NCI-H146 treated with DMSO at 0.1 percent for 48 hours (cell line): ENCODE results near the gene MRC2.
"Not testable (repeated sequence)": the region's sequence is repeated elsewhere in the genome, so short reads cannot be mapped to it uniquely, and the experiment has no call there.

Experiments
- DNase-seq: peaks from one replicate; lab custom pipeline; 2025; ENCODE audit not compliant: unreplicated experiment; lab: John Stamatoyannopoulos, UW

MRC2 gene

DNA sequence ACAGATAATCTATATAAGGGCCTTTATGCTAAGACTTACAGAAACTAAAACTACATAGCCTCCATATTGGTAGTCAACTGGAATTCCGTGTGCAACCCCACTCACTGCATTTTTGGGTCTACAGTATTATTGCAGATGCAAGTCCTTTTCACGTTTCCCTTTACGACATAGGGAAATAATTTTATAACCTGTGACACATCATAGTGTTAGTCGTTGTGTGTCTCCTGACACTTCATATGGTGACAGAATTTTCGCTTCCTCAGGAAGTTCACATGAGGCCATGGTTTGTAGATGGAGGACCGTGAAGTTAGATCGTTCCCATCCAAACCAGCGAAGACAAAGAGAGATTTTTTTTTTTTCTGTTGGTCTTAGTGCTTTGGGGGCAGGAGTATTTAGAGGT, 15.7 kb upstream of the MRC2 start:
- DNase-seq = no peak

DNA sequence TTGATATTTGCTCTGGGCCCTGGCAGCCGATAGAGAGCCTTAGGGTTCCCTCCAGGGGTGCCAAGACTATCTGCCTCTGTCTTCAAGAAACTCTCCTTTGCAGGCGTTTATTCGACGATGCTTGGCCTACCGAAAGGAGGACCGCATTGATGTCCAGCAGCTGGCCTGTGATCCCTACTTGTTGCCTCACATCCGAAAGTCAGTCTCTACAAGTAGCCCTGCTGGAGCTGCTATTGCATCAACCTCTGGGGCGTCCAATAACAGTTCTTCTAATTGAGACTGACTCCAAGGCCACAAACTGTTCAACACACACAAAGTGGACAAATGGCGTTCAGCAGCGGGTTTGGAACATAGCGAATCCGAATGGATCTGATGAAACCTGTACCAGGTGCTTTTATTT, 15.2 kb upstream of the MRC2 start:
- not testable (repeated sequence) for DNase-seq

DNA sequence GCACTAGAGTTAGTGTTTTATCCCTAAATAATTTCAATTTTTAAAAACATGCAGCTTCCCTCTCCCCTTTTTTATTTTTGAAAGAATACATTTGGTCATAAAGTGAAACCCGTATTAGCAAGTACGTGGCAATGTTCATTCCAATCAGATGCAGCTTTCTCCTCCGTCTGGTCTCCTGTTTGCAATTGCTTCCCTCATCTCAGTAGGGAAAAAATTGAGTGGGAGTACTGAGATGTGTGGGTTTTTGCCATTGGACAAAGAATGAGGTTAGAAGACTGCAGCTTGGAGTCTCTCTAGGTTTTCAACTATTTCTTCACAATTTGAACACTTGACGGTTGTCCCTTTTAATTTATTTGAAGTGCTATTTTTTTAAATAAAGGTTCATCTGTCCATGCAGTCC, 14.4 kb upstream of the MRC2 start:
- not testable (repeated sequence) for DNase-seq

DNA sequence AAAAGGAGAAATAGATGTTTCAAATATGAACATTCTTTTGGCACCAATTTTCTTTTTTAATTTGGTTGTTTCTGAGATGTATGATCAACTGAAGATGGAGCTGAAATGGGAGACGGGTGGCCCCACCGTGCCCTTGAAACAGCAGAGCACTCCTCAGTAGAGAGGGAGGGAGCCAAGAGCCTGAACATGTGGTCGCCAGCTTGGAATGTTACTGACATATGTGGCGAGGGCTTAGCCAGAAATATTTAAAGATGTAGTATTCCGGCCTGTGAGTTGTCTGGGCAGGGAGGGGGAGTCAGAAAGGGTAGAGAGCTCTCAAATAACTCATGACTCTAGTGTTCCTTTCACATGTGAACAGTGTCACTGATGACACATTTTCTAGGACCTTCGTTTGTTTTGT, 13.3 kb upstream of the MRC2 start:
- no peak for DNase-seq

DNA sequence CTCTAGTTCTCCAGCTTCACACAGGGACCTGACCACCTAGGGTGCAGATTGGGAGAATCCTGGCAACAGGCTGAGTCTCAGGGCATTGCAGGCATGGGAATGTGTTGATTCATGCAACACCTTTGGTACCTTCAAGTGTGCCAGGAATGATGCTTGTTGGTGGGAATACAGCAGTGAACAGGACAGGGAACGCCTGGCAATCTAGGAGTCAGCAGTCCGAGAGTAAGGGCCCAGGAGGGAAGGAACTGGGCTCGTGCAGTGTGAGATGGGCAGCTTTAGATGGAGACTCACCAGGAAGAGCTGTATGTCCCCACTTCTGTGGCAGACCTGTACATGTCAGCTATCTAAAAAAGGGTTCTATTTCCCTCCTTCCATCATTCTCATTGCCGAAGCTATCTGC, 12.0 kb upstream of the MRC2 start:
- DNase-seq = no peak

DNA sequence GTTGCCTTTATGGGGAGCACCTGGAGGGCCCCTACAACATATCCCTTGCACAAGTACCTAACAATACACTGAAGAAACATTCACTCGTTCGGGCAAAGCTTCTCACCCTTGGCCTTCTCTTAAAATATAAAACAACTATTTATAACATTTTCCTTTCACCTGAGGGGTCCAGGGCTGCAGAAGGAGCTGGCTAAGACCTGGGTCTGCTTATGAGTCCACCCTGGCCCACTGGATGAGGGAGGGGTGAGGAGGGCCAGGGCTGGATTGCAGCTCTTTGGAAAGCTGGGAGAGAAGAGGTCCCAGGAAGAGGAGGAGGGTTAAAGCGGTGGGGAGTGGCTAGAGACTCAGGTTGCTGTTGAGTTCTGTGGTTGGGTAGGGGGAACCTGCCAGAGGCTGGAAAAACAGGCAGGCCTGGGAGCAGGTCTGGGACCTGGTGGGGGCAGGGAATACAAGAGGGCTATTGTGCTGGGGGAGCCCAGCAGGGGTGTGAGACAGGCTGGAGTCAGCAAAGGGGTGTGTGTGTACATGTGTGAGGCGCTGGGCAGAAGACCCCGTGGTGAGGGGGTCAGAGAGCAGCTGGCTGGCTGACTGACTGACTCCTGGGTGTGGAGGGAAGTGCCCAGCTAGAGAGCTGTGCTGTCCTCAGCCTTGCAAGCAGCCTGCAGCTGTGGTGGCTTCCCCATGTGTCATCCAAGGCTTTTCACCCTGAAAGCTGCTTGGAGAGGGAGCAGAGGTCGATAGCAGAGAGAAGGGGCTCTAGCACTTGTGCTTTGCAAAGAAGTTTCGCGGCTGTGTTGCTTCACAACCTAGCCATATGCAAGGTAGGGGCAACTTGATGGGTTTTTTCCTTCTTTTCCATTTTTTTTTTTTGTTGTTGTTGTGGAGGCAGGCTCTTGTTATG, 10.2 kb upstream of the MRC2 start:
- no peak for DNase-seq

DNA sequence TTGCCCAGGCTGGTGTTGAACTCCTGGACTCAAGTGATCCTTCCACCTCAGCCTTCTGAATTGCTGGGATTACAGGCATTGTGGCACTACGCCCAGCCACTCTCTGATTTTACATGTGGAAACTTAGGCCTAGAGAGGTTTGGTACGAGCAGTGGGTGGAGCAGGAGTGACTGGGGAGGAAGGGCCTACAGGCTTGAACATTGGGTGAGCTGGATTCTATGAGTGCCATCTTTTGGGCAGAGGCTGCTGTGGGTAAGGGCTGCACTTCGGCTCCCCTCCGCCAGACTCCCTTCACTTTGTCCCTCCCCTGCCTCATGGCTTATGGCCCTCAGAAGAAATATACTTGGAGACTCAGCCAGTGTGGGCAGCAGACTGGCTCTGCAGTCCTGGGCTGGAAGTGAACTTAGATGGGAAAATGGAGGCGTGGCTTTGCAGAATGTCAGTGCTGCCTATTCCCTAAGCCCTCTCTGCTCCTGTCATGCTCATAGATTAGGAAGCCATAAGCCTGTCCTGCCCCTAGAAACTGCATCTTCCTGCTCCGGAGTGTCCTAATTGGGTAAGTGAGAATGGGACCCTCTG, 9.5 kb upstream of the MRC2 start:
- DNase-seq = no peak

DNA sequence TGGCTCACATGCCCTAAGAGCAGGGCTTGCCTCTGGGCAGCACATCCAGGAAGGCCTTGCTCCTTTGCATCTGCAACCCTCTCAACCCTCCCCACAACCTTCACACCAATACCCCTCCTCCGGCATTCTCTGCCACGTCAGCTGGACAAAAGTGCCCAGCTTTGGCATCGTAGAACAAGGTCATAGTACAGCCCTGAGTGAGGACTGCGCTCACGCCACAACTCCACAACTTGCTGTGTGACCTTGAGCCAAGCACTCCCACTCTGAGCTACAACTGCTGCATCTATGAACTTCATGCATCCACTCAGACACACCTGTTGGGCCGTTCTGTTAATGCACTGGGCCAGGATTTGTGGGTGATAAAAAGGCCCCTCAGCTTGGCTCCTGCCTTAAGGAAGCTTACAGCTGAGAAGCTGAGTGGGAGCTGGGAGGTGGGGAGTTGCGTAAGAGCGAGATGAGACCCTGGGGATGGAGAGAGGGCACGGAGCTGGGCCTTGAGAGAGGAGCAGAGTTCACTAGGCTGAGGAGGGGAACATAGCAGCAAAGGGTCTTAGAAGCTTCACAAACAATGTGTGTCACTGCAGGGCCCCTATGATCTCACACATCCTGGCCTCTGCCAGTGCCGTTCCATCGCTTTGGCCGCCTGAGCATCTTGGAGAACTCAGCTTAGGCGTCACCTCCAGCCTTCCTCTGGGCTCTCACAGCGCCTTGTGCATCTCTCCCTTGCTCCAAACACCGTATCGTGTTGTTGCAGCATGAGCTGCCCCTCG, 8.6 kb upstream of the MRC2 start:
- DNase-seq = no peak

DNA sequence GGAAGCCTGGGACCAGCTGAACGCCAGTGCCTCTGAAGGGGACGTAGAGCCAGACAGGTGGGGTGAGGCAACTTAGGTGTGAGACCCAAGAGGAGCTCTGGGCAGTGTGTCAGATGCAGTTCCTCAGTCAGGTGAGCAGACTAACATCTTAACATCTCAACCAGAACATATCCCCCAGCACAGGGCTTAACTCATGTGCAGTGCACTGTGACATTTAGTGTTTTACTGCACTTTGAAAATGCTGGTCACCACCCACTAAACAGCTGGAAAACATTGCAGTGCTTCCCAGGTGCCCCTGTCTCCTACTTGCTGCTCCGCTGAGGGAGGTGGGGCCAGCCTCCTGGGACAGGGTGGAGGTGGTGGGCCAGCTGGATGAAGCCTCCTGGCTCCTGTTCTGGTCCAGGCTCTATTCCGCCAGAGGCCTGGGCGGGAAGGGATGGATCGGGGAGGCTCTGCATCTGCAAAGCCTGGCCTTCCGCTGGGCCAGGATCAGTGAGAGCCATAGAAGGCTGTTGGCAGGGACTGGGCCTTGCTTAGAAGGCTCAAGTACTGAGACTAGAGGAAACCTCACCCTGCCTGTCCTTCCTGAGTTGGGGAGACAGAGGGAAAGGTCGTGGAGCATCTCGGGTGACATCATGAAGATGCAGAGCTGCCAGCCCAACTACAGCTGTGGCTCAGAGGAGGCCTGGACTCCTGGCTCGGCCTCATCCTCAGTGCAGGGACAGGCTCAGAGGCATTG, 7.9 kb upstream of the MRC2 start:
- DNase-seq = no peak

DNA sequence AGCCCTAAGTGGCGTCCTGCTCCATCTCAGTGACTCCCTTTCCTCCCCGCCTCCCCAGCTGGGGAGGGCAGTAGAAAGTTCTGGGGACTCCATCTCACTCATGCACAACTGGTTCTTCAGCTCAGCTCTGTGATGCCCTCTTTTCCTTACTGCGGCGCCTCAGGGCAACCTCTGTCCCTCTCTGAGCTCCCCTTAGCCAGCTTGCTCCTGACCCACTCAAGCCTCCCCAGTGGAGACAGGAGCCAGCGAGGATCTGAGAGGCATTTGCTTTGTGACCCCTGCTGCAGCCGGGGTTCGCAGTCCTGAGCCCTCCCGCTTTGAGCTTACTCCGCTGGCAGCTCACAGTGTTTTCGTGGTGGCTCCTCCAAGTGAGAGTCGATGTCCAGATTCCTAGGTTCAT, 6.2 kb upstream of the MRC2 start:
- no peak for DNase-seq

DNA sequence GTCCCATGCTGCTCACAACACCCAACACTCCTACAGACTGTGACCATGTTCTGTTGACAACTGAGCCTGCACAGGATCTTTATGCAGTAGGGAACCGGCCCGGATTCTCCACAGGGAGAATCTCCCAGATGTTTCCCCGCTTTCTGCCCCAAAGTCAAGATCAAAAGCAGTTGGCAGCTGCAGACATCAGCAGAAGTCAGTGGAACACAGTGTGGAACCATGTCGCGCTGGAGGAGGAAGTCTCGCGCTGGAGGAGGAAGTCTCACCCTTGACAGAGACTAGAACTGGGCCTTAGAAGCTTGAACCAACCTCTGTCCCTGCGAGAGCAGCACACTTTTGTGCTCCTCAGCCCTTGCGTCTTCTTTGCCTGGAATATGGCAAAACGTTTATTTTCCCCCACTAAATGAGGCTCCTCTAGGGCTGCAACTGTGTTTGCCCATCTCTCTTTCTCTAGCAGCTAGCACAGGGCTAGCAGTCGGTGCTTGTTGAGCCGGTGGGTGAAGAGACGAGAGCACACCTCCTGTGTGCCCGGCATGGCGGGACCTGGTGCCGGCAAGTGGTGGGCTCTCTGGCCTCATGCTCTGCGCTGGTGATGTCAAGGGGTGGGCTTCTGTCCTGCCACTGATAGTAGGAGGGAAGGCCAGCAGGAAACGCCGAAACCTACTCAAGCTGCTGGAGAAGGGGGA, 2.1 kb upstream of the MRC2 start:
- DNase-seq = no peak

DNA sequence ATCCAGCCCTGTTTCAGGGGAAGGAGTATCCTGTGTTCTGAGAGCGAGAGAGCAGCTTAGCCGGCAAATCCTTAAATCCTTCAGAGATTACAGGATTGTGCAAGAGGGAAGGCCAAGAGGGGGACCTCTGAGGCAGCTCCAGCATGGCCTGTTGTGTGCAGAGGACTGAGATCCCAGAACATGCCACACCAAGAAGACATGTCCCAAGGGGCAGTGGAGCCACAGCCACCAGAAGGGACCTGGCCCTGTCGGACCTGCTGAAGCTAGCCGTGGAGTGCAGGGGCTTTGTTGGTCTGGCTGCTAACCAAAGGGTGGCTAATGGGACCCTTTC, 1.6 kb upstream of the MRC2 start:
- no peak for DNase-seq

DNA sequence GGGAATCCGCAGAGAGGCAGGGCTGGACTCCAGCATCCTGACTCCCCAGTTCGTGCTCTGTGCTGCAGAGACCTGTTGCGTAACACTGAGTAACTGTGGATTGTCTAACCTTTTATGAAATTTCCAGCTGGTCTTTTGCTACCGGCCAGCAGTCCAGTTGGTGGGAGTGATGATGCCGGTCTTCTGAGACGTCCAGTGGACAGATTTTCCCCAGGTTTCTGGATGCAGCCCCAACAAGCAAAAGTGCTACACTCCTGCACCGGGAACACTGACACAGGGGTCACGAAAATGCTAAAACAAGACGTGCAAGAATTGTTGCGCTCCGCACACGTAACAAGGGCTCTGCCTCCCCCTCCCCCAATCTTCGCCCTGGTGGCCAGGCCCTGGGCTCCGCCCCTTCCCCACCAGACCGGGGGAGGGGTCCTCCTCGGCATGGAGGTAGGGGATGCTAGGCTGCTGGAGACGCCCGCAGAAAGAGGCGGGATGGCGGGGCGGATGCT, 701 bp upstream of the MRC2 start:
- DNase-seq = no peak

DNA sequence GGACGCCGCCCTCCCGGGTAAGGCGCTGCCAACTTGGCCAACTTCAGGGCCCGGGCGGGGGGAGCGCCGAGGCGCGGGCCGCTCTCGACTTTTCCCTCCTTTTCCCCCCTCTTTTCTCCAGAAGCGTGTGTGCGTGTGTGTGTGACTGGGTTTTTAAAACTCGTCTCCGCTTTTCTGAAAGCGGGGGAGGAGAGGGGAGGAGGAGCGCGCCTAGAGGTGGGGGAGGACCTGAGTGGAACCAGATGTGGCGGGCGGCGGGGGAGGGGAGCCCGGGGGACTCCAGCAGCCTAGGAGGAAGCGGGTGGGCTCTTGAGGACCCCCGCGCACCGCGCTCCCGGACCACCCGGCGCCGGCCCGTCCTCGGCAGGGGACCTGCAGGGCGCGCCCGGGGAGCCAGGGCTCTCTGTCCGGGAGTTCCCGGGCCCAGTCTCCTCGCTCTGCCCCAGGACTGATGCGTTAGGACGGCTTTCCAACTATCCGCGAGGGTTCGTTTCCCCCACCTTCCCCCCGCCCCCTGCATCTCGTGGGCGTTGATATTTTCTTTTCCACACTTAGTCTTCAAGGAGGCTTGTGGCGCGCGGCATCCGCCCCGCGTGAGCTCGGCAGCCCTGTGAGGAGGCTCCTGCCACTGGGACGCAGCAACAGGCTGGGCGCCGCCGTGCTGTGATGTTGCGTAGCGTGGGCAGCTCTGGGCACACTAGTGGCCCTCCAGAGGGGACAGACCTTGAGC, 599 bp downstream of the MRC2 start:
- DNase-seq = no peak

DNA sequence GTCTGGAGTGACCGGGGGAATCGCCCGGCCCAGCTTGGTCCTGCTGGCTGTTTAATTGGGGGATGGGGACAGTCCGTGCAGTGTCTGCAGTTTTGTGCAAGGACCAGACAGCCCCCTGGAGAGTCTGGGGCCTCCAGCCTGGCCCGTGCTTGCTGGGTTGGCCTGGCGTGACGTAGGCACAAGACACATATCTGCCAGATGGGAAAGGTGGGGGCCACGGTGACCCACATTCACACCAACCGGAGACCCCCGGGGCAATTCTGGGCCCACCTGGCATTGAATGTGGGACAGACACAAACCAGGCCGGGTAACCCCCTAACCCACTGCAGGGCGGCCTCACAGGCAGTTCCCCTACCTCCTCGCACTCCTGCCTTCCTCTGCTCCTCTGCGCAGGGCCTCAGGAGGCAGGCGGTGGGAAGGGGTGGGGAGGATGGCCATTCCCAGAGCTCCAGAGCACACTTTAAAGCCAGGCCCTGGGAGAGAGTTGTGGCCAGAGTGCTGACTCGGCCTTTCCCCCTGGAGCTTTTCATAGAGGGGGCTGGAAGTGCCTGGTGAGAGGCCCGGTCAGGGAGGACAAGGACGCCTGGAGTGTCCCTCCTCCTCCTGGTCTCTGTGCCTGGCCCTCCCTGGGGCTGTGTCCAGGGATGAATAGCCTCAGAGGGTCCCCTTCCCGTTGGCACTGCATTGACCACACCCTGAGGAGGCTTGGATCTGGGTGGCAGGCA, 1.5 kb downstream of the MRC2 start:
- no peak for DNase-seq

DNA sequence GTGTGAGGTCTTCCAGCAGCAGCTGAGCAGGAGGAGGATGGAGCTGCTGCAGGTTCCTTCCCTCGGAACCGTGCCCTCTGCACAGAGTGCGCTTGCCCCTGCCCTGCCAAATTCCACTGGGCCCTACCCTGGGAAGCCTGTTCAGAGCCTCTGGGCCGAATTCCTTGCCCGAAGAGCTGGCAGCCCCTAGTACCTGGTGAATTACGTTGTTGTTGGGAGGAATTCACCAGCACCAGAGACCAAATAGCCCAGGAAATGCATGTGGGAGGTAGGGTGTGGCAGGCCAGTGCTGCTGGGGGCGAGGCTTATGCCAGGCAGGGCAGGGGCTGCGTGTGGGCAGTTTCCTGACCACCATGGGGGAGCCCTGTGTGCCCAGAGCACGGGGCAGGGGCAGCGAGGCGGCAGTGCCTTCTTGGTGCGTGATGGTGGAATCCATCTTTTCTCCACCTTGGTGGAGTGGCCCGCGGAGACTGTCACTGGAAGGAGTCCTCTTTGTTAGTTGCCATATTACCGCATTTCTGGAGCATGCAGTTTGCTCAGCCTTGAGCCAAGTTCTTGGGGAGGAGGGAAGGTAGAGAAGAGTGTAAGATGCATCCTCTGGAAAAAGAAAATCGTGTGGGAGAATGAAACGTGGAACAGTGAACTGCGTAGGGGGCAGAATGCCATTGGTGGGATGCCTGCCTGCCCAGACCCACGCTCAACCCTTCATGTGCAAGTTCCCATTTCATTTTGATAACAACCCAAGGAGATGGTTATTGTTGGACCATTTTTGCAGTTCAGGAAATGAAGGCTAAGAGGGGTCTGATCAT, 2.3 kb downstream of the MRC2 start:
- no peak for DNase-seq

DNA sequence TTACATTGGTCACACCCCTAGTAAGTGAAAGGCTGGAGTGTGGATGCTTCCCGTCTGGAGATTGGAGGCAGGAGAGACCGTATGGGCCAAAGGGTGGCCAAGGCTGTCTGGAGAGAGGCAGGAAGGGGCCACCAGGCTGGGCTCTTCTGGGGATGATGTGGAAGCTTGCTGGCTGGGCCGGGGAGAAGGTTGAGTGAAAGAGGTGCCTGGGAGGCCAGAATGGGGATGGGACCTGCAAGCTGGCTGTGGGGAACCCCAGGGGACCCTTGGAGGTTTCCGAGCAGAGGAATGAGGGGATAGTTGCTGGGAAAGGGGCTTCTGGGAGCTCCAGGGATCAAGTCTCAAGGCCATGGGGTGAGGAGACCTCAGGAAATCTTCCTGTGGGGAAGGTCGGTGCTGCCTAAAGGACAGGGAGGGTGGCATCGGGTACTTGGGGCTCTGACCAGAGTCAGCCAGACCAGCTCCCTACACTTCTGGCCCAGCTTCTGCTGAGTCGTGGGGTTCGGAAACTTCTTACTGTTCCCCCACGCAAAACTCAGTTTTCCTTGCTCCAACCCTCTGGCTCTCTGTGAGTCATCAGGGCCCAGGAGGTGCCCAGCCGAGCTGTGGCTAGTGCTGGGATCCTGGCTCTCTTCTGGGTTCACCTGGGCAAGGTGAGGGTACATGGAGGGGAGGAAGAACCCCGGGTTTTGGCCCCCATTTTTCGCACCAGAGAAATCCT, 3.1 kb downstream of the MRC2 start:
- DNase-seq = no peak
